Neural cell (in vitro differentiated cells): ENCODE data around the gene SLX4IP. TPM values are rescaled to one million over a fixed set of nuclear protein-coding genes. Genes with fewer than 3 reads are reported as not detected.

Experiments
- H2AFZ ChIP-seq: fragments of 200-600, 300-800 bp; sonication (generic), shearing (Covaris generic); 2 replicates; pipeline ENCODE4 v1.6.0; 2014; ENCODE audit warnings: low read depth, mild to moderate bottlenecking, antibody characterized with exemption, low read length, moderate library complexity
- H3F3A ChIP-seq: fragments of 200-600 bp; shearing (Covaris generic); 2 replicates; pipeline ENCODE4 v1.6.1; 2016; ENCODE audit warnings: mild to moderate bottlenecking, moderate library complexity, mixed read lengths, antibody characterized with exemption, low read length; ENCODE audit not compliant: insufficient read depth, poor library complexity, severe bottlenecking
- H3K27ac ChIP-seq: fragments of 200-600, 300-800 bp; sonication (generic), shearing (Covaris generic); 2 replicates; pipeline ENCODE4 v1.5.1; 2014; ENCODE audit warnings: mild to moderate bottlenecking, low read length, moderate library complexity
- H3K27me3 ChIP-seq: fragments of 300-800, 200-600 bp; sonication (generic), shearing (Covaris generic); 2 replicates; pipeline ENCODE4 v1.6.0; 2014; ENCODE audit warnings: mild to moderate bottlenecking, low read depth, low read length, moderate library complexity; ENCODE audit not compliant: insufficient read depth
- H3K36me3 ChIP-seq: fragments of 300-800, 200-600 bp; sonication (generic), shearing (Covaris generic); 2 replicates; pipeline ENCODE4 v1.5.1; 2014; ENCODE audit warnings: mild to moderate bottlenecking, antibody characterized with exemption, low read length, moderate library complexity; ENCODE audit not compliant: insufficient read depth
- H3K4me2 ChIP-seq: fragments of 300-800, 200-600 bp; sonication (generic), shearing (Covaris generic); 2 replicates; pipeline ENCODE4 v1.6.0; 2014; ENCODE audit warnings: mild to moderate bottlenecking, low read length
- H3K4me3 ChIP-seq: fragments of 300-800, 200-600 bp; sonication (generic), shearing (Covaris generic); 2 replicates; pipeline ENCODE4 v1.5.1; 2014; ENCODE audit warnings: mild to moderate bottlenecking, low read length, moderate library complexity
- H3K79me2 ChIP-seq: fragments of 200-600 bp; shearing (Covaris generic); replicated peaks from 2 replicates; pipeline ENCODE4 v1.6.0; 2014; ENCODE audit warnings: mild to moderate bottlenecking, low read length, moderate library complexity; ENCODE audit not compliant: insufficient read depth
- H3K9ac ChIP-seq: fragments of 300-800, 200-600 bp; sonication (generic), shearing (Covaris generic); 2 replicates; pipeline ENCODE4 v1.6.1; 2016; ENCODE audit warnings: mild to moderate bottlenecking, low read length, mixed read lengths
- H3K9me2 ChIP-seq: fragments of 200-600 bp; shearing (Covaris generic); 2 replicates; pipeline ENCODE4 v1.6.1; 2016; ENCODE audit warnings: mild to moderate bottlenecking, low read length, mixed read lengths; ENCODE audit not compliant: insufficient read depth
- H3K9me3 ChIP-seq: fragments of 200-600, 300-800 bp; sonication (generic), shearing (Covaris generic); 2 replicates; pipeline ENCODE4 v1.6.1; 2016; ENCODE audit warnings: mild to moderate bottlenecking, mixed run types, low read length, moderate library complexity, mixed read lengths
- H4K20me1 ChIP-seq: fragments of 200-600 bp; shearing (Covaris generic); 2 replicates; pipeline ENCODE4 v1.6.1; 2016; ENCODE audit warnings: mild to moderate bottlenecking, mixed run types; ENCODE audit not compliant: insufficient read depth
- EP300 ChIP-seq: fragments of 450-650 bp; conservative IDR thresholded peaks from 2 replicates; pipeline ENCODE4 v1.6.1; 2014; ENCODE audit warnings: antibody characterized with exemption, mild to moderate bottlenecking, moderate library complexity; ENCODE audit not compliant: poor library complexity, severe bottlenecking
- EZH2 ChIP-seq: fragments of 200-600, 300-800 bp; shearing (Covaris generic), sonication (generic); IDR thresholded peaks from 2 replicates; pipeline ENCODE4 v1.6.1; 2014; ENCODE audit warnings: antibody characterized with exemption, low read length, borderline replicate concordance, mild to moderate bottlenecking; ENCODE audit not compliant: insufficient read depth, poor library complexity, severe bottlenecking
- MXI1 ChIP-seq: fragments of 450-650 bp; conservative IDR thresholded peaks from 2 replicates; pipeline ENCODE4 v1.6.1; 2014; ENCODE audit warnings: antibody characterized with exemption, mild to moderate bottlenecking; ENCODE audit not compliant: poor library complexity, severe bottlenecking
- POLR2AphosphoS5 ChIP-seq: IDR thresholded peaks from 2 replicates; pipeline ENCODE4 v1.6.1; 2012
- RAD21 ChIP-seq: fragments of 450-650 bp; conservative IDR thresholded peaks from 2 replicates; pipeline ENCODE4 v1.6.1; 2014; ENCODE audit warnings: antibody characterized with exemption, mild to moderate bottlenecking, moderate library complexity
- SMC3 ChIP-seq: fragments of 450-650 bp; conservative IDR thresholded peaks from 2 replicates; pipeline ENCODE4 v1.6.1; 2014; ENCODE audit warnings: antibody characterized with exemption, mild to moderate bottlenecking, moderate library complexity; ENCODE audit not compliant: poor library complexity
- TAF1 ChIP-seq: IDR thresholded peaks from 2 replicates; pipeline ENCODE4 v1.6.1; 2012; ENCODE audit warnings: low read depth
- polyA plus RNA-seq: library from polyadenylated mRNA; depleted of rRNA; stranded (reverse); fragments of >200 nt; gene quantifications from 2 replicates; pipeline ENCODE4 v1.2.3, GENCODE V29; 2014
- TF ChIP-seq, protein P1 (sequence below): fragments of 450-650 bp; IDR thresholded peaks from 2 replicates; pipeline ENCODE4 v1.5.1; 2014; ENCODE audit warnings: antibody characterized with exemption, mild to moderate bottlenecking, moderate library complexity; ENCODE audit not compliant: poor library complexity, severe bottlenecking
- TF ChIP-seq, protein P2 (sequence below): IDR thresholded peaks from 2 replicates; pipeline ENCODE4 v1.6.1; 2012; ENCODE audit warnings: borderline replicate concordance

Gene SLX4IP
- polyA plus RNA-seq, 1 donor from 2014 or later = 6.4 TPM

DNA sequence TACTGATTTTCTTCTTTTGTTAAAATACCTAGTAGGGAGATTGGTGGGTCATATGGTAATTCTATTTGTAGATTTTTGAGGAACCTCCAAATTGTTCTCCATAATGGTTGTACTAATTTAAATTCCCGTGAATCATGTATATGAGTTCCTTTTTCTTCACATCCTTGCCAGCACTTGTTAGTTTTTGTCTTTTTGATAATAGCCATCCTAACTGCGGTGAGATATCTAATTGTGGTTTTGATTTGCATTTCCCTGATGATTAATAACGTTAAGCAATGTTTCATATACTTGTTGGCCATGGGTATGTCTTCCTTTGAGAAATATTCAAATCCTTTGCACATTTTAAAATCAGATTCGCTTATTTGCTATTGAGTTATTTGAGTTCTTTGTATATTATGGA, 127.8 kb downstream of the SLX4IP start:
- Histone ChIP-seq H3K4me2 (no peak overlapping the region), H3K79me2 (no peaks in the 10 kb centered on the region), H3K27ac (no peak overlapping the region), H3K9me3 (no peaks in the 10 kb centered on the region), H3F3A (no peaks in the 10 kb centered on the region), H3K9ac (no peak overlapping the region), H3K27me3 (no peaks in the 10 kb centered on the region), H2AFZ (no peak overlapping the region), H3K36me3 (no peaks in the 10 kb centered on the region), H3K4me3 (no peak overlapping the region), H3K9me2 (no peaks in the 10 kb centered on the region), H4K20me1 (no peaks in the 10 kb centered on the region)
- TF ChIP-seq MXI1 (no peak), EP300 (no peak), TAF1 (no peak), POLR2AphosphoS5 (no peak), RAD21 (no peak)
- TF ChIP-seq, protein P1, sequence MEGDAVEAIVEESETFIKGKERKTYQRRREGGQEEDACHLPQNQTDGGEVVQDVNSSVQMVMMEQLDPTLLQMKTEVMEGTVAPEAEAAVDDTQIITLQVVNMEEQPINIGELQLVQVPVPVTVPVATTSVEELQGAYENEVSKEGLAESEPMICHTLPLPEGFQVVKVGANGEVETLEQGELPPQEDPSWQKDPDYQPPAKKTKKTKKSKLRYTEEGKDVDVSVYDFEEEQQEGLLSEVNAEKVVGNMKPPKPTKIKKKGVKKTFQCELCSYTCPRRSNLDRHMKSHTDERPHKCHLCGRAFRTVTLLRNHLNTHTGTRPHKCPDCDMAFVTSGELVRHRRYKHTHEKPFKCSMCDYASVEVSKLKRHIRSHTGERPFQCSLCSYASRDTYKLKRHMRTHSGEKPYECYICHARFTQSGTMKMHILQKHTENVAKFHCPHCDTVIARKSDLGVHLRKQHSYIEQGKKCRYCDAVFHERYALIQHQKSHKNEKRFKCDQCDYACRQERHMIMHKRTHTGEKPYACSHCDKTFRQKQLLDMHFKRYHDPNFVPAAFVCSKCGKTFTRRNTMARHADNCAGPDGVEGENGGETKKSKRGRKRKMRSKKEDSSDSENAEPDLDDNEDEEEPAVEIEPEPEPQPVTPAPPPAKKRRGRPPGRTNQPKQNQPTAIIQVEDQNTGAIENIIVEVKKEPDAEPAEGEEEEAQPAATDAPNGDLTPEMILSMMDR = no peak
- TF ChIP-seq, protein P2, sequence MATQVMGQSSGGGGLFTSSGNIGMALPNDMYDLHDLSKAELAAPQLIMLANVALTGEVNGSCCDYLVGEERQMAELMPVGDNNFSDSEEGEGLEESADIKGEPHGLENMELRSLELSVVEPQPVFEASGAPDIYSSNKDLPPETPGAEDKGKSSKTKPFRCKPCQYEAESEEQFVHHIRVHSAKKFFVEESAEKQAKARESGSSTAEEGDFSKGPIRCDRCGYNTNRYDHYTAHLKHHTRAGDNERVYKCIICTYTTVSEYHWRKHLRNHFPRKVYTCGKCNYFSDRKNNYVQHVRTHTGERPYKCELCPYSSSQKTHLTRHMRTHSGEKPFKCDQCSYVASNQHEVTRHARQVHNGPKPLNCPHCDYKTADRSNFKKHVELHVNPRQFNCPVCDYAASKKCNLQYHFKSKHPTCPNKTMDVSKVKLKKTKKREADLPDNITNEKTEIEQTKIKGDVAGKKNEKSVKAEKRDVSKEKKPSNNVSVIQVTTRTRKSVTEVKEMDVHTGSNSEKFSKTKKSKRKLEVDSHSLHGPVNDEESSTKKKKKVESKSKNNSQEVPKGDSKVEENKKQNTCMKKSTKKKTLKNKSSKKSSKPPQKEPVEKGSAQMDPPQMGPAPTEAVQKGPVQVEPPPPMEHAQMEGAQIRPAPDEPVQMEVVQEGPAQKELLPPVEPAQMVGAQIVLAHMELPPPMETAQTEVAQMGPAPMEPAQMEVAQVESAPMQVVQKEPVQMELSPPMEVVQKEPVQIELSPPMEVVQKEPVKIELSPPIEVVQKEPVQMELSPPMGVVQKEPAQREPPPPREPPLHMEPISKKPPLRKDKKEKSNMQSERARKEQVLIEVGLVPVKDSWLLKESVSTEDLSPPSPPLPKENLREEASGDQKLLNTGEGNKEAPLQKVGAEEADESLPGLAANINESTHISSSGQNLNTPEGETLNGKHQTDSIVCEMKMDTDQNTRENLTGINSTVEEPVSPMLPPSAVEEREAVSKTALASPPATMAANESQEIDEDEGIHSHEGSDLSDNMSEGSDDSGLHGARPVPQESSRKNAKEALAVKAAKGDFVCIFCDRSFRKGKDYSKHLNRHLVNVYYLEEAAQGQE = no peak

DNA sequence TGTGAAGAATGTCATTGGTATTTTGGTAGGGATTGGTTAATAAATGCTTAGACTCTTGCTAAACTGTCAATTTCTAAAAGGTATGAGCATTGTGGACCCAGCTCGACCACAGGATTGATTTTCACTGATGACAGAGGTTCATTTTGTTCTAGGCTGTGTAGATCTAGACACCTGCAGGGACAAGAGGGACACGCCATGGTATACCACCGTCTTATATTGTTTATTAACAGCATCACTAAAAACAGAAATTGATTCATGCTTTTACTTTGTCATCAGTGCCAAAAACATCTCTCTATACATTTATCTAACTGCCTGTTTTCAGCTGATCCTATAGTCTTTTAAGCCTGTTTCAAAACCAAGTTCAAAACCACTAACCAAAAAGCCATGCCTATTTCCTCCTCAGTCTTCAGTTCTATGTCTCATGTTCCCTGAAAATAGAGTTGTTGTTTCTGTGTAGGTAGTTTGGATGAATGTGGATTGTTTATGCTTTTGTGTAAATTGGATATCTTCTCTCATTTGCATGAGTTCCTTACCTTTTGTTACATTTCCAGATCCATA, 128.9 kb downstream of the SLX4IP start:
- H3K4me2 ChIP-seq = no peak overlapping the region
- no peak overlapping the region for H3K4me3 ChIP-seq
- TF ChIP-seq POLR2AphosphoS5 (no peak), EZH2 (no peak), MXI1 (no peak), RAD21 (no peak), EP300 (no peak), SMC3 (no peak), TAF1 (no peak)
- TF ChIP-seq, protein P2 = no peak
- TF ChIP-seq, protein P1 = no peak
- no peak overlapping the region for H2AFZ ChIP-seq
- no peaks in the 10 kb centered on the region for H3F3A ChIP-seq
- no peaks in the 10 kb centered on the region for H3K9me2 ChIP-seq
- no peaks in the 10 kb centered on the region for H3K27me3 ChIP-seq
- H3K36me3 ChIP-seq = no peaks in the 10 kb centered on the region
- H3K9ac ChIP-seq = no peak overlapping the region
- H3K79me2 ChIP-seq = no peaks in the 10 kb centered on the region
- H3K27ac ChIP-seq = no peak overlapping the region
- H3K9me3 ChIP-seq = no peaks in the 10 kb centered on the region
- H4K20me1 ChIP-seq = no peaks in the 10 kb centered on the region
